ENCODE data around the gene FILIP1.
A peak's percentile ranks its signal among the peaks of the same experiment; 100 is the strongest.

The FILIP1 gene

DNA sequence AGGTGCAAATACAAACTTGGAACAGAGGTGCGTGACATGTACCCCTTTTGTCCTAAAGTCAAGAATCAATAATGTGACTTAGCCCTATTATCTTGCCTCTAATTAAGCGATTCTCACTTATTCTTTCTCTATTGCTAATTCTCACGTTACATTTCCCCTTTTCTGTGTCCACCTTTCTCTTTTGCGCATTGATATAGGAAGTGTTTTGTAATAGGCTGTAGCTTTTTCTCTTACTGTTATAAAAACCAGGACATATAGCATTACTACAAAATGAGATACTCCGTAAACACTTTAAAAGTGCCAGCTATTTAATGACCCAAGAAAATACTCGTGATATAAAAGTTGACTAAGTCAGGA is 208.3 kb downstream of the FILIP1 start:
- Mint-ChIP-seq H3K27ac (no peak overlapping the region), H3K4me1 (peaks cover 21% of the 10 kb centered on the region), H3K27me3 (no peaks in the 10 kb centered on the region), H3K9me3 (no peaks in the 10 kb centered on the region), H3K36me3 (peaks cover 6% of the 10 kb centered on the region), H3K4me3 (no peak overlapping the region)
- peak; percentile 18 for ATAC-seq

DNA sequence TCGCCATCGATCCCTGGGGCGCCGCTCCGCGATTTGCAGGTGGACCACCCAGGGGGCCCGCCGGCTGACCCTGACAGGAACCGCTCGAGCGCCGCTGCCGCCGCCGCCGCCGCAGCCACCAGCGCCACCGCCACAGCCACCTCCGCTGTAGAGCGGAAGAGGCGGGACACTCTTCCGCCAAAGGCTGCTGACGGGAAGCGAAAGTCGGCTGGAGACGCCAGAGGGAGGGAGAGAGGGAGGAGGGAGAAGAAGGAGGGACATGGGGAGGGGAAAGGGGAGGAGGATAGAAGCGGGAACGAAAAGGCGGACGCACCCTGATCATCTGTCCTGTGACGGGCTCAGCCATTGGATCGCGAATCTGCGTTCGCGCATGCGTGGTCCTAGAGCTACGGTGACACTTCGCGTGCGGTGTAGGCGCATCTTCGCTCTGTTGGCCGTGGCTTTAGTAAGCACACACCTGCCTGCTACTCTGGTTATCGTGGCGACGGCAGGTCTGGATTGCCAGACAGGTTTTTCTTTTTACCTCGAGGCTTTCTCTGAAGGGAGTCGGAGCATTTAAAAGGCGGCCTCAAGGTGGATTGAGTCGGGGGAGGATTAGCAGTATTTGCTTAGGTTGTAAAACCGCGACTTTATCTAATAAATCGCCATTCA is 208.8 kb downstream of the FILIP1 start, which contains the start of gene TMEM30A:
Gene TMEM30A (minus strand): TSS at position 161 of the 651 bp plus-strand sequence. CDS start 154 bp downstream, at position 7.
- Mint-ChIP-seq H3K4me1 (peaks cover 26% of the 10 kb centered on the region), H3K4me3 (no peak within 1 kb of the TSS), H3K9me3 (no peaks in the 10 kb centered on the region), H3K36me3 (peaks cover 2% of the 10 kb centered on the region), H3K27ac (no peak within 1 kb of the TSS), H3K27me3 (no peaks in the 10 kb centered on the region)
- ATAC-seq, result peak; percentile 97

DNA sequence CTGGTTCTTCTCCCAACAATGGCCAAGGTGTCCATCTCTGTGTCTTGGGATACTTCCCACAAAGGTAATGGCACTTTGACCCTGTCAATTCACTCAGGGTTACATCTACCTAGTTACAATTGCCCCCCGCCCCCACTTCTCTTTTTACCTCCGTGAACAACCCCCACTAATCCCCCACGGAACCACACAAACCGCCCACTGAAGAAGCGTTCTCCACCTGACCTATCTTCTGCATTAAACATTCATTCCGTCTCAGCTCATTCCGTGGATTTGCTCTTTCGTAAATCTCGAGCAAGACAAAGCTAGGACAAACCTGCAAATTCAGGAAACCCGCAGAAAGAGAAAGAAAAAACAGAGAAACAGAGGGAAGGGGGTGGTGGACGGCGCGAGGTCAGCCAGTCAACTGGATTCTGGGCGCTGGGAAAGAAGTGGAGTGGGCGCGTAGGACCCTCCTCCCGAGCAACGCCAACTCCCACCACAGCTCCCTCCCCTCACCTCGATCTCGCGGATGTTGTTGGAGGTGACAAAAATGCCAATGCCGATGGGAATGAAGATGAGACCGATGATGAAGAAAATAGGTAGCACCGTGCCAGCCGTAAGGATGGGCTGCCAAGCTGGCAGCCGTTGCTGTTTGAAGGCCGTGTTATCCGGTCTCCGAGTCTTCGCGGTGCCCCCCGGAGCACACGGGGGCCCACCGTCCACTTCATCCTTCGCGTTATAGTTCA is 209.5 kb downstream of the FILIP1 start:
- Mint-ChIP-seq H3K4me3 (no peak overlapping the region), H3K4me1 (peaks cover 33% of the 10 kb centered on the region), H3K9me3 (no peaks in the 10 kb centered on the region), H3K27ac (no peak overlapping the region), H3K27me3 (no peaks in the 10 kb centered on the region), H3K36me3 (no peaks in the 10 kb centered on the region)
- ATAC-seq, result peak; percentile 60

DNA sequence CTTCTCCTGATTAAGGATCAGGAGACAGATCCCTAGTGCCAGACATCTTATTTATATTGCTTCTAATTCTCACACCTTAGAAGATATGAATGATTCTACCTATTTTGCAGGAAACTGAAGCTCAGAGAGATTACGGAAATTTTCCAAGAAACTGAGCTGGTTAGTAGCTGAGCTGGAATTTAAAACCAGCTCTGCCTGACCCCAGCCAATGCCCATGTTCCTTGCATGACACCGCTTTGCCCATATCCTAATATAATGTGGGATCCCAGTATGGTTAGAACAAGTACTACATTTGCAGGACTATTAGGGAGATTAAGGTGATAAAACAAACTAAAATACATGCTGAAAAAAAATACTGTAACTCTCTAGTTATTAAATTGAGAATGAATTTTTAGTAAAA is 210.9 kb downstream of the FILIP1 start:
- peak overlapping the region; percentile 10 for H3K4me3 Mint-ChIP-seq
- no peak overlapping the region for H3K27ac Mint-ChIP-seq
- ATAC-seq, result no peak
- no peaks in the 10 kb centered on the region for H3K9me3 Mint-ChIP-seq
- peaks cover 10% of the 10 kb centered on the region for H3K36me3 Mint-ChIP-seq
- H3K4me1 Mint-ChIP-seq, result peaks cover 44% of the 10 kb centered on the region
- no peaks in the 10 kb centered on the region for H3K27me3 Mint-ChIP-seq

DNA sequence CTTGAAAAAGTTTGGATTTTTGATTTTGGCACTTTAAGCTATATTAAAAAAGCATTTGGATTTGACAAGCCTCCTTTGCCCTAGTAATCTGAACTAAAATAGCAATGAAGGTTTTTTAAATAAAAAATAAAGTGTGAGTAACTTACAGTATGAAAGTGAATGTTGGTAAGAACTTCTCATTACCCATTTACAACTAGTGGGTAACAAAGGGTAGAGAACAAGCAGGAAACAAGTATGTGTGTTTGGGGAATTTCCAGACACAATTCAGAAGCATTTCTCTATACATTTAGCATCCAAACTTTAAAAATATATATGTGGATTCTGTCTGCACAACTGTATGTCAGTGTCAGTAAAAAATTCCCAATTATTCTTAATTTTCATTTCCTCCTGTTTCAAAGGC is 211.9 kb downstream of the FILIP1 start:
- Mint-ChIP-seq H3K27ac (no peak overlapping the region), H3K9me3 (no peaks in the 10 kb centered on the region), H3K36me3 (peaks cover 15% of the 10 kb centered on the region), H3K4me3 (no peak overlapping the region), H3K4me1 (peaks cover 38% of the 10 kb centered on the region), H3K27me3 (no peaks in the 10 kb centered on the region)
- no peak for ATAC-seq

DNA sequence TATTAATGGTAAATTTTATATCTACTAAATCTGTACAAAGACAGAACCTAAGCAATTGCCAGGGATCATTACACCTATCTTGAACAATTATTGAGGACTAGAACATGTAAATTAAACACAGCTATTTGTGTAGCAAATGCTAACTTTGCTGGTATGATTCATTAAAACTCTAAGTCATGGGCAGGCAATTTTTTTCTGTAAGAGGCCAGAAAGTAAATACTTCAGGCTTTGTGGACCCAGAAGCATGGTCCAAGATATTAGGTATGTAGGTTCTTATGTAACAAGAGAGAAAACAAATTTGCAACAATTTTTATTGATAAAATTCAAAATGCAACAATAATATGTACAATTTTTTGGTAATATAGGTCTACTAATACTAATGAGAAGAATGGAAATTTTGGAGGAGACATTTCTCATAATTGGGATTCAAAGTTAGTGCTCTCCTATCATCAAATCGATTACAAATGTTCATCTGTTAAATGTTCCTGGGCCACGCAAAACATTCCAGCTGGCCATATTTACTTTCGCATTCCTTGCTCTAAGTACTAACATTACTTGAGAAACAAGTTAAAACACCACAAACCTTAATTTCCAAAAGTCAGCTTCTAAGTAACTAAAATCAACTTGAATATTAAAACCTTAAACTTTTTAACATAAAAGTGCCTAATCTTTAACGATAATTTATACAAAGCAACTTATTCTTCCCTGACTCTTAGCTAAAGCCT is 213.3 kb downstream of the FILIP1 start:
- no peak for ATAC-seq
- no peaks in the 10 kb centered on the region for H3K9me3 Mint-ChIP-seq
- H3K4me1 Mint-ChIP-seq, result peaks cover 47% of the 10 kb centered on the region
- peaks cover 20% of the 10 kb centered on the region for H3K36me3 Mint-ChIP-seq
- no peak overlapping the region for H3K27ac Mint-ChIP-seq
- H3K27me3 Mint-ChIP-seq, result no peaks in the 10 kb centered on the region
- H3K4me3 Mint-ChIP-seq, result no peak overlapping the region

DNA sequence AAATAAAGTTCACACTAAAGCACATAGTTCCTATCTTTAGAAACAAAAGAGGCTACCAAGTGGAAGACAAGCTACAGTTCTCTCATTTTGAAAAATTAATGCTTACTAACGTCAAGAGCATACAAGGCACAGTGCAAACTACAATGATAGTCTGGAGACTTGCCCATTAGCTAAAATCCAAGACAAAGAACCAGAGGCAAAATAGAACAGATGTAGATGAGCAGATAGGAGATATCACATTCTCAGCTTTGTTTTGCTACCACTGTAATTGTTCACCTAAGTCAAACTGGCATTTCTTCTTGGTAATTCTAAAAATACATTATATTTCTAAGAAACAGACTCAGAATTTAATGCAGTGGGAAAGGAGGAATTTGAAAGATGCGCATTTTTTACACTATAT is 214.2 kb downstream of the FILIP1 start:
- Mint-ChIP-seq H3K4me1 (peaks cover 53% of the 10 kb centered on the region), H3K27ac (no peak overlapping the region), H3K9me3 (no peaks in the 10 kb centered on the region)

DNA sequence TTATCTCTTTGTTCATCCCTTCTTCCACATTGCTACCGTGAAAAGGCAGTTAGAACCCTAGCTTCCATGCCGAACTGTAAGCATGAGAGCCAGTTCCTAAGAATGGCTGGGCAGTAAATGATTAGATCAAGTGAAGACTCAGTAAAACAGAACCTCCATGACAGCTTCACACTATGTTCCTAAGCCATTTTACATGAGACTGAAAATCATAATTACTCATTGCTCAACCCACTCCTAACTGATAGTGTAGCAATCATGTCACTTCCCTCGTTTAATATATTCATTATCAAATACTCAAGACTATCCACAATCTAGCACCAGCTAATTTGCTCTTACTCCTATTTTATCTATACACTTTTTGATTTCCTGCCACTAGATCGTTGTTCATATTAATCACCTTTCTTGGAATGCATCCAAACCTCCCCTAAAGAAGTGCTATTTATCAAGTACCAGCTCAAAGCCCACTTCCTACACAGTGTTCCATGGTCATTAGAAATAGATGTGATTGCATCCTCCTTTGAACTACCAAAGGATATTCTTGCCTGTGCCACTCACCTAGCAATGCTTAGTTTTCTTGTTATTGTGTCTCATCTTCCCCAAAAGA is 215.0 kb downstream of the FILIP1 start:
- Mint-ChIP-seq H3K27ac (peak overlapping the region; percentile 6), H3K27me3 (no peaks in the 10 kb centered on the region), H3K4me3 (no peak overlapping the region), H3K4me1 (peaks cover 61% of the 10 kb centered on the region), H3K36me3 (peaks cover 35% of the 10 kb centered on the region), H3K9me3 (no peaks in the 10 kb centered on the region)
- no peak for ATAC-seq

More for the DNA sequence above, 214.2 kb downstream of the FILIP1 start:
- Mint-ChIP-seq H3K36me3 (peaks cover 26% of the 10 kb centered on the region), H3K27me3 (no peaks in the 10 kb centered on the region), H3K4me3 (no peak overlapping the region)
- ATAC-seq, result no peak

DNA sequence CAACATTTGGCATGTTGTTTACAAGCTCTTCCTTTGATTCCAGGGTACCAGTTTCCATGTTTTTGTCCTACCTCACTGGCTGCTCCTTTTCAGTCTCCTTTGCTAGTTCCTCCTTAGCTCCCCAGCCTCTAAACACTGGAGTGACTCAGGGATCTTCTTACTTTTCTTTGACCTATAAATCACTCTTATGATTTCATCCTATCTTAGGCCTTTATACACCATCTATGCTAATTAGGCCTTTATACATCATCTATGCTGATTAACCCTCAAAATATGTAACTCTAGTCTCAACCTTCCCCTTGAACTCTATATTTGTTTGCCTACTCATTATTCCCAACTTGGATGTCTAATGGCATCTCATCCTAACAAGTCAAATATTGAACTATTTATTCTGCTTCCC is 218.5 kb downstream of the FILIP1 start:
- Mint-ChIP-seq H3K4me1 (peaks cover 72% of the 10 kb centered on the region), H3K4me3 (no peak overlapping the region), H3K27ac (no peak overlapping the region), H3K27me3 (no peaks in the 10 kb centered on the region), H3K36me3 (peaks cover 55% of the 10 kb centered on the region), H3K9me3 (peaks cover 2% of the 10 kb centered on the region)
- ATAC-seq, result no peak

DNA sequence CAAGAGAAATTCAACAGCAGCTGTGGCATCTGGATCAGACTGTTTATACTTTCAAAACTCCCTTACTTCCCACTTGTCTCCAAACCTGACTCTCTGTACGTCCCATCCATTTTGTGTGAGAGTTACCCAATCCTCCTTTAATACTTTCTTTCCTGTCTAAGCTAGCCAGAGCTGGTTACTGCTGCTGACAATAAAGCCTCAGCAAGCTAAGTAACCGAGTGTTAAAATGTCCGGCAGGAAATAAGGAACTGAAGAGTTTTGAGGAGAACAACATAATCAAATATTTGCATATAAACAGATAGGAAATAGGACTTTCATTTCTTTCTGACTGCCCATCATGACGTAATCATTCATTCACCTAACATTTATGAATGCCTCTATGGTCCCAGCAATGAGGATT is 220.6 kb downstream of the FILIP1 start:
- Mint-ChIP-seq H3K27ac (peak overlapping the region; percentile 68), H3K36me3 (peaks cover 45% of the 10 kb centered on the region), H3K4me1 (peaks cover 65% of the 10 kb centered on the region), H3K4me3 (no peak overlapping the region), H3K27me3 (no peaks in the 10 kb centered on the region), H3K9me3 (peaks cover 2% of the 10 kb centered on the region)
- ATAC-seq, result no peak

DNA sequence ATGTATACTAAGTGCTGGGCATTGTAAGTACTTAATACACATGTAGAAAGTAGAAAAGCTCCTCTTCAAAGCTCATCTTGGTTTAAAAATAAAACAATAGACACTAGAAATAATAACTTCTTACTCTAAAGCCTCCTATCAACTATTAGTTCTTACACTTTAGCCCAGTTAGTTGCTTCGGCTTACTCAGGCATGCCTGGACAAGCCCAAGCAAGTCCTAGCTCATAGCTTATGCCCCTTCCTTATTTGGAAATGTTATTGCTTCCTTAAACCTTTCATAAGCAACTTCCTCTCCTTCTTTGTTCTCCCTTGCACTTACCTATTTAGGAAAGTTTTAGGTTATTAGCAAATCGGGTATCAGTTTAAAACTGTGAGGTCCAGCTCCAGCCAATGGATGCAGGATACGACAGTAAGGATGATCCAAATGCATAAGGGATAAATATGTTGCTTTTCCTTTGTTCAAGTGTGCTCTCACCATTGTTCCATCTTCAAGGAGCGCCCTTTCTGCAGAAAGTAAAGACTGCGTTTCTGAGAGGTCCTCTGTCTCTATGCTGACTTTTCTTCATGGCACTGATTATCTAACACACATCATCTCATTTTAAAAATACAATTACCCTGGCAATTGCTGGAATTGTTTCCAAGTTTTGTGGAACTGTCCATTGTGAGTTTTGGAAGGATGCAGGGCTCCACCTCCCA is 221.3 kb downstream of the FILIP1 start:
- H3K27me3 Mint-ChIP-seq, result no peaks in the 10 kb centered on the region
- H3K4me1 Mint-ChIP-seq, result peaks cover 64% of the 10 kb centered on the region
- no peak overlapping the region for H3K4me3 Mint-ChIP-seq
- H3K27ac Mint-ChIP-seq, result peak overlapping the region; percentile 68
- H3K9me3 Mint-ChIP-seq, result peaks cover 2% of the 10 kb centered on the region
- peaks cover 44% of the 10 kb centered on the region for H3K36me3 Mint-ChIP-seq
- no peak for ATAC-seq

DNA sequence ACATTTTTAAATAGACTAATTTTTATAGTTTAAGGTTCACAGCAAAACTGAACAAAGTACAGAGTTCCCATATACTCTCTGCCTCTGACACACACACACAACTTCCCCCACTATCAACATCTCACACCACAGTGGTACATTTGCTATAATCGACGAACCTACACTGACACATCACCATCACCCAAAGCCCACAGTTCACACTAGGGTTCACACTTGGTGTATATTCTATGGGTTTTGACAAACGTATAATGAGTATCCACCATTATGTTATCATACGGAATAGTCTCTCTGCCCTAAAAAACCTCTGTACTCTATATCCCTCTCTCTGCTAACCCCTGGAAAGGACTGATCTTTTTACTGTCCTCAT is 224.6 kb downstream of the FILIP1 start:
- H3K4me3 Mint-ChIP-seq, result no peak overlapping the region
- H3K27me3 Mint-ChIP-seq, result no peaks in the 10 kb centered on the region
- no peak for ATAC-seq
- peak overlapping the region; percentile 12 for H3K27ac Mint-ChIP-seq
- H3K9me3 Mint-ChIP-seq, result peaks cover 2% of the 10 kb centered on the region
- peaks cover 36% of the 10 kb centered on the region for H3K4me1 Mint-ChIP-seq
- H3K36me3 Mint-ChIP-seq, result peaks cover 24% of the 10 kb centered on the region

DNA sequence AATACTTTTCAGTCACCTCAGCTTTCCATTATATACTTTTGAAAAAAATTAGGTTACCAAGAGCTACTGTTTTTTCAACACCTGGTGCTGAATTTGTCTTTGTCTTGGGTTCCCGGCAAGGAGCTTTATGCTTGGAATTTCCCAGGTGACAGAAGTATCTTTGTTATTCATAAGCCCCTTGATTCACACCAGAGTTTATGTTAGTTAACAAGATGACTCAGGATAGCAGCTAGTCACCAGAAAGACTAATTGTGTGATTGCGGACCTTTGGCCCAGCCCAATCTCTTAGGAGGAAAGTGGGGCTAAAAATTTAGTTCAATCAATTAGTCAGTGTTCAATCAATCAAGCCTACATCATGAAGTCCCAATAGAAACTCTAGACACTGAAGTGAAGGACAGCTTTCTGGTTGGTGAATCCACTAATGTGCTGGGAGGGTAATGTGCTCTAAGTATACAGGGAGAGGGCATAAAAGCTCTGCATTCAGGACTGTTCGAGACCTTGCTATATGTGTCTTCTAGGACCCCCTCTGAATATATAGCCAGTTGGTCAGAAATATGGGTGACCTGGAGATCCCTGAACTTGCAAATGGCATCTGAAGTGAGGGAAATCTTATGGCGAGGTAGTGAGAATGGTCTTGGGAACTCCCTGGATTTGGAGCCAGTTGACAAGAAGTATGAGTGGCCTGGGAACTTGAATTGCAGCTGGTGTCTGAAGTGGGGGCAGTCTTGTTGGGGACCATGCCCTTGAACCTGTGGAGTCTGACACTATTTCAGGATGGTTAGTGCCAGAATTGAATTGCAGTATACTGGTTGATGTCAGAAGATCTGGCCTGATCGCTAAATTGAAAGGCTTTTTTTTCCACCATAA is 225.2 kb downstream of the FILIP1 start:
- ATAC-seq, result no peak
- Mint-ChIP-seq H3K4me3 (no peak overlapping the region), H3K36me3 (peaks cover 21% of the 10 kb centered on the region), H3K27ac (peak overlapping the region; percentile 12), H3K27me3 (no peaks in the 10 kb centered on the region), H3K9me3 (peaks cover 2% of the 10 kb centered on the region), H3K4me1 (peaks cover 32% of the 10 kb centered on the region)

DNA sequence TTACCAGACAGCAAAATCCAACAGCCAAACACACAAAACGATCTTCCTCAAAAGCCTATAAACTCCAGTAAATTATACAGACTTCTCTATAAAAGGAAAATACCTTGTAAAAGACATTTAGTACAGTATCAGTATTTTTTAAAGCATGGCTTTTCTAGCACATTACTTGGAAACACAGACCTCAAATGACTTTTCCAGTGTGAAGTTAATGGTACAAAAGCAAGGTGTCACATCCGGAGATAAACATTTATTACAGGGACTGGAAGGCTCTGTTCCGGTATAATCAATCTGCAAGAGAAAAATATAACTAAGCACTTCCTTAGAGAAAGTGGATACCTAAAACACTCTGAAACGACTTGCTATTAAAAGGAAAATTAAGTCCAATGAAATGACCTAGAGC is 226.1 kb downstream of the FILIP1 start:
- Mint-ChIP-seq H3K4me1 (peaks cover 24% of the 10 kb centered on the region), H3K36me3 (peaks cover 21% of the 10 kb centered on the region), H3K27me3 (no peaks in the 10 kb centered on the region), H3K9me3 (no peaks in the 10 kb centered on the region), H3K4me3 (no peak overlapping the region), H3K27ac (no peak overlapping the region)
- no peak for ATAC-seq
